ENCODE results near the gene FGD3.

DNA sequence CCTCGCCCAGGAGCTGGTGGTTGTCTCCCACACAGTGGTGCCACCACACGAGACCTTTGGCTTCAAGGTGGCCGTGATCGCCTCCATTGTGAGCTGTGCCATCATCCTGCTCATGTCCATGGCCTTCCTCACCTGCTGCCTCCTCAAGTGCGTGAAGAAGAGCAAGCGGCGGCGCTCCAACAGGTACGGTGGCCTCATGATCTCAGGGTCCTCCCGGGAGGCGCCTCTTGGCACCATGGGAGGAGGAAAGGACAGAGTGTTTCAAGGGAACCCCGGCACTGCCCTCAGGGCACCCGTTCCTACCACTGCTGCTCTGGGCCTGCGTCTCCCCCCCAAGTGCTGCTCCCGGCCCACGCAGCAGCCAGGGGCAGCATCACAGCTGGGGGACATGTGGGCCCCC lies 130.5 kb downstream of the FGD3 start:
- no peak for TF ChIP-seq POLR2A (IDR thresholded peaks at IDR 0.05)
- TF ChIP-seq, protein P1, sequence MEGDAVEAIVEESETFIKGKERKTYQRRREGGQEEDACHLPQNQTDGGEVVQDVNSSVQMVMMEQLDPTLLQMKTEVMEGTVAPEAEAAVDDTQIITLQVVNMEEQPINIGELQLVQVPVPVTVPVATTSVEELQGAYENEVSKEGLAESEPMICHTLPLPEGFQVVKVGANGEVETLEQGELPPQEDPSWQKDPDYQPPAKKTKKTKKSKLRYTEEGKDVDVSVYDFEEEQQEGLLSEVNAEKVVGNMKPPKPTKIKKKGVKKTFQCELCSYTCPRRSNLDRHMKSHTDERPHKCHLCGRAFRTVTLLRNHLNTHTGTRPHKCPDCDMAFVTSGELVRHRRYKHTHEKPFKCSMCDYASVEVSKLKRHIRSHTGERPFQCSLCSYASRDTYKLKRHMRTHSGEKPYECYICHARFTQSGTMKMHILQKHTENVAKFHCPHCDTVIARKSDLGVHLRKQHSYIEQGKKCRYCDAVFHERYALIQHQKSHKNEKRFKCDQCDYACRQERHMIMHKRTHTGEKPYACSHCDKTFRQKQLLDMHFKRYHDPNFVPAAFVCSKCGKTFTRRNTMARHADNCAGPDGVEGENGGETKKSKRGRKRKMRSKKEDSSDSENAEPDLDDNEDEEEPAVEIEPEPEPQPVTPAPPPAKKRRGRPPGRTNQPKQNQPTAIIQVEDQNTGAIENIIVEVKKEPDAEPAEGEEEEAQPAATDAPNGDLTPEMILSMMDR (IDR thresholded peaks at IDR 0.05): no peak
